Measurements from ENCODE around the gene PTPRN.

GRCh38 chr2:219266232-219266631 lies 43.0 kb downstream of the PTPRN start:
- TF ChIP-seq CTCF (IDR thresholded peaks at IDR 0.05; ENCODE audit: low read length): no peak
- no peak for TF ChIP-seq EZH2 (IDR thresholded peaks at IDR 0.05; ENCODE audit: borderline replicate concordance, low read length)
